AG10803 (cell line): ENCODE measurements around the gene SH3PXD2B.

Source experiments
- DNase-seq: peaks from one replicate; pipeline ENCODE4 v3.0.0; 2010; ENCODE audit warnings: low read depth
- H3K4me3 ChIP-seq: 2 replicates; pipeline ENCODE4 v1.5.1; 2011; ENCODE audit warnings: mild to moderate bottlenecking, low read length, control low read depth
- CTCF ChIP-seq: conservative IDR thresholded peaks from 2 replicates; pipeline ENCODE4 v1.5.1; 2011; ENCODE audit warnings: mild to moderate bottlenecking, low read length, control low read depth, inconsistent platforms

SH3PXD2B gene

GRCh38 chr5:172442592-172442991 is 11.7 kb downstream of the SH3PXD2B start:
- no peak overlapping the region for H3K4me3 ChIP-seq
- no peak for TF ChIP-seq CTCF
- peak; percentile 68 for DNase-seq

- TF ChIP-seq CTCF, result no peak
- no peak overlapping the region for H3K4me3 ChIP-seq
- no peak for DNase-seq
Measured at GRCh38 chr5:172441262-172441751, 13.0 kb downstream of the SH3PXD2B start.

GRCh38 chr5:172440486-172440885 is 13.8 kb downstream of the SH3PXD2B start:
- TF ChIP-seq CTCF, result no peak
- DNase-seq, result no peak
- no peak overlapping the region for H3K4me3 ChIP-seq

GRCh38 chr5:172439785-172440477 is 14.4 kb downstream of the SH3PXD2B start:
- TF ChIP-seq CTCF, result no peak
- DNase-seq, result peak; percentile 62

GRCh38 chr5:172438319-172438668 is 16.0 kb downstream of the SH3PXD2B start:
- no peak for TF ChIP-seq CTCF
- H3K4me3 ChIP-seq, result no peak overlapping the region
- DNase-seq, result peak; percentile 38

More at GRCh38 chr5:172439785-172440477, 14.4 kb downstream of the SH3PXD2B start:
- H3K4me3 ChIP-seq, result no peak overlapping the region

GRCh38 chr5:172437445-172438318 is 16.6 kb downstream of the SH3PXD2B start:
- peak; percentile 84 for DNase-seq
- H3K4me3 ChIP-seq, result no peak overlapping the region
- no peak for TF ChIP-seq CTCF
